Measurements from ENCODE around the gene HMGCR. TPM values are rescaled to one million over a fixed set of nuclear protein-coding genes. Genes with fewer than 3 reads are reported as not detected.

Gene HMGCR
- 124 and 176 TPM in 2 replicates for total RNA-seq

DNA sequence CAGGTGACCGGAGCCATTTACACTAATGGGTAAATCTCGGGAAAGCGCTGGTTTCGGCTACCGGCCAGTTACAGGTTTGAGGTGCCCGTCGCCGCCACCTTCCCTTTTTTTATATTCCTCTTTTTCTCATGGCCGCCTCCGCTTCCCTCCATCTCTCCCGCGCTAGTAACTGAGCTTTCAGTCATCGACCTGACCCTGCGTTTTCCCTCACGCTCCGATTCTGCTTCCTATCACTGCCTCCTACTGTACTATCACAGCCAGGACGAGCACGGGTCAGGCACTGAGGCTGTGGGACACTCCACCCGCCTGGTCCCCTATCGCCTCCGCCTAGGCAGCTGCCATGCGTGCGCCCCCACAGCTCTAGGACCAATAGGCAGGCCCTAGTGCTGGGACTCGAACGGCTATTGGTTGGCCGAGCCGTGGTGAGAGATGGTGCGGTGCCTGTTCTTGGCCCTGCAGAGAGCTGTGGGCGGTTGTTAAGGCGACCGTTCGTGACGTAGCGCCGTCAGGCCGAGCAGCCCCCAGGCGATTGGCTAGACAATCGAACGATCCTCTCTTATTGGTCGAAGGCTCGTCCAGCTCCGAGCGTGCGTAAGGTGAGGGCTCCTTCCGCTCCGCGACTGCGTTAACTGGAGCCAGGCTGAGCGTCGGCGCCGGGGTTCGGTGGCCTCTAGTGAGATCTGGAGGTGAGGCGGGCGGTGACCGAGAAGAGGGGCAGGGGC lies at the start of gene HMGCR:
Gene HMGCR, plus strand, starts transcription at position 606 of the 722 bp plus-strand sequence. CDS start 5,386 bp downstream, outside the sequence.

Other genes with a start within 250 kb of the HMGCR start
- 0.09 and 0.14 TPM in 2 replicates for gene ANKRD31, start 100.3 kb upstream of the HMGCR start, total RNA-seq
- gene CERT1, start 174.4 kb downstream of the HMGCR start, total RNA-seq, result 15.8 and 30.6 TPM in 2 replicates
- 30.9 and 32.3 TPM in 2 replicates for gene POLK, start 174.7 kb downstream of the HMGCR start, total RNA-seq